GM21360 (cell line): ENCODE data around the gene CHRNA5.

ENCODE experiments used
- ATAC-seq: cut with Tn5 transposase; IDR thresholded peaks from one replicate; pipeline ENCODE4 v1.9.1; 2021; ENCODE audit warnings: mild to moderate bottlenecking, moderate library complexity; ENCODE audit not compliant: unreplicated experiment

CHRNA5 gene

GRCh38 chr15:78619022-78619950, 54.0 kb downstream of the CHRNA5 start:
- no peak for ATAC-seq

- no peak for ATAC-seq
Measured at GRCh38 chr15:78620021-78620526, 54.8 kb downstream of the CHRNA5 start.

GRCh38 chr15:78620527-78621421, 55.5 kb downstream of the CHRNA5 start, which contains the start of gene CHRNA3:
Gene CHRNA3, minus strand, starts transcription at chr15:78620996. Its CDS starts 202 bp downstream, at chr15:78620794.
- no peak for ATAC-seq

GRCh38 chr15:78621810-78622402, 56.6 kb downstream of the CHRNA5 start:
- ATAC-seq: no peak

GRCh38 chr15:78623786-78624497, 58.6 kb downstream of the CHRNA5 start:
- no peak for ATAC-seq

- ATAC-seq: no peak
Measured at GRCh38 chr15:78624651-78625590, 59.6 kb downstream of the CHRNA5 start.

GRCh38 chr15:78625606-78626280, 60.4 kb downstream of the CHRNA5 start:
- no peak for ATAC-seq

- ATAC-seq: no peak
Measured at GRCh38 chr15:78626381-78626995, 61.2 kb downstream of the CHRNA5 start.

GRCh38 chr15:78627348-78627747, 62.0 kb downstream of the CHRNA5 start:
- ATAC-seq: no peak

- ATAC-seq: no peak
Measured at GRCh38 chr15:78628227-78628626, 62.9 kb downstream of the CHRNA5 start.

- no peak for ATAC-seq
Measured at GRCh38 chr15:78629031-78629715, 63.9 kb downstream of the CHRNA5 start.

GRCh38 chr15:78629716-78630065, 64.4 kb downstream of the CHRNA5 start:
- no peak for ATAC-seq

- no peak for ATAC-seq
Measured at GRCh38 chr15:78630886-78631633, 65.7 kb downstream of the CHRNA5 start.

GRCh38 chr15:78633348-78633747, 68.0 kb downstream of the CHRNA5 start:
- ATAC-seq: no peak

GRCh38 chr15:78634210-78635145, 69.2 kb downstream of the CHRNA5 start:
- no peak for ATAC-seq

GRCh38 chr15:78635346-78635745, 70.0 kb downstream of the CHRNA5 start:
- no peak for ATAC-seq
